HUDEP-2 (cell line): ENCODE results near the gene CADPS2.
"Not testable (repeated sequence)": the region's sequence is repeated elsewhere in the genome, so short reads cannot be mapped to it uniquely, and the experiment has no call there.

Experiments used
- DNase-seq, 76 experiments: peaks; one replicate each; lab custom pipeline; 2025; ENCODE audit not compliant: unreplicated experiment in 76 of 76; lab: John Stamatoyannopoulos, UW

CADPS2 gene

GRCh38 chr7:122858320-122858719 lies 27.9 kb downstream of the CADPS2 start:
- DNase-seq: no peak

- no peak for DNase-seq
Observed at GRCh38 chr7:122850528-122850927, 35.7 kb downstream of the CADPS2 start.

GRCh38 chr7:122849957-122850328 lies 36.3 kb downstream of the CADPS2 start:
- no peak for DNase-seq

- no peak for DNase-seq
Observed at GRCh38 chr7:122849322-122849956, 36.8 kb downstream of the CADPS2 start.

DNA sequence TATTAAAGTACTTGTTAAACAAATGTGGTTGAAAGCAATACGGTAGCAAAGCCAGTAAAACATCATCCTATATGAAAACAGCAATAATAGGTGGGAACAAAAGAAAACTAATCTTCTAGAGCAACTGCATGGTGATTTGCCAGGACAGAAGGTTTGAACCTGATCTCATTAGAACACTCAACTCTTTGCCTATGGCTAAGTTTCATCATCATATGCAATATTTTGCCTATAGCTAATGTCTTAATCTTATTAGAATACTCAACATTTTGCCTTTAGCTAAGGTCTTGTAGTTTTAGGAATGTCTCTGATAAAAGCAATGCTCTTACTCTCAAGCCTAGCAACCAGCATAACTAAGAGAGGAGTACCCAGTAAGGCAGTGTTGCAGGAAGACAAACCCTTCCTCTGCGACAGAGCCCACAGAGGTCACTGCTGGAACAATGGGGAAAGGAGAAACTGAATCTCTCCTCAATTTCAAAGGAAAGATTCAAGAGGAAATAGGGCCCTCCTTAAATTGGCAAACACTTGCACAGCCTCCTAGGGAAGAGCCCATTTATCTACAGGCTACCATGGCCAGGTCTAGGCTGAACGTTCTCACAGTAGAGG lies 38.3 kb downstream of the CADPS2 start:
- DNase-seq: no peak

- no peak for DNase-seq
Observed at GRCh38 chr7:122846591-122846990, 39.7 kb downstream of the CADPS2 start.

DNA sequence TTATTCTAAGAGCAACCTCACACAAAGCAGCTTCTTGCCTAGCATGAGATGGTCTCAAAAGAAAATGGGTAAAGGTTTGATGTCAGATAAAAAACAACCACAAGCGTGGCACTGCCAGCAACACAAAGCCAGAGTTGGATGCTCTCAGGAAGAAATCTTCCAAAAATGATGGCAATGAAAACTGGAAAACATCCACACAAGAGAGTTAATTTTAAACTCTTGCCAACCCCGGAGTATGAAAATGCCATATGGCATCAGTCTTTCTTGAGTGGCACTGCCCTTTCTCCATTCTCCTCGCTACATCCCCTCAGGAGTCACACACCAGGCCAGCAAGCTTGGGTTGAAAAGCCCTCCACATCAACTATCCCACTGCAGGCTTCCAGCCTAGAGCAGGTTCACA lies 41.0 kb downstream of the CADPS2 start:
- DNase-seq: no peak

DNA sequence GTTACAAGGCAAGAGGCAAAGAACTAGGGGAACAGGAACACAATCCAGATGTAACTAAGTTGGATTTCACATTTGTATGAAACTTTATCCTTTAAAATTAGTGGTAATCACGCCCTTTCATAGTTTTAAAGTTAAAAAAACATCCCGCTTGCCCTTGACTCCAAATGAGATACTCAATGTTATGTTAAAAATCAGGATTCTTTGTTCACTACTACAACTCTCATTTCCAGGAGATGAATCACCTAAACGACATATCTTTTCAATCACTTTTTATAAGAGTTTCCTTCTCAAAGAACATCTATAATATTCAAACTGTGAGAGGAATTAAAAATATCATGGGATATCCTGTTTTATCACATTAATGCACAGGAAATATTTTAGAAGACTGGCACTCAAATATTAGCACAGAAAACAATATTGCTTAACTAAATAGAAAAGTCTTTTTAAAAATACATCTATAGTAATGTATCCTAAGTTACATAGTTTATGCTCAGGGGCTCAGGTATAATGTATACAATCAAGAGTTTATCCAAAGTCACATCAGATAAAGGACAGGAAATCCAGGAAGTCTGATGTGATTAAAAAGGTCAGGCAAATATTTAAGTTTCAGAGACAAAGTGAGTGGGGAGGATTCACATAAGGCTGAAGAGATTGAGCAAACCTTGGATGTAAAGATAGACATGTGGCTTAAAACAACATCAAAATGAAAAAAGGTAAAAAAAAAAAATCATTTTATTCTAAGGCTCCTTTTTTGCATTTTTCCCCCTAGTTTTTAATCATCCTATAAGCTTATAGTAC lies 41.9 kb downstream of the CADPS2 start:
- no peak for DNase-seq

DNA sequence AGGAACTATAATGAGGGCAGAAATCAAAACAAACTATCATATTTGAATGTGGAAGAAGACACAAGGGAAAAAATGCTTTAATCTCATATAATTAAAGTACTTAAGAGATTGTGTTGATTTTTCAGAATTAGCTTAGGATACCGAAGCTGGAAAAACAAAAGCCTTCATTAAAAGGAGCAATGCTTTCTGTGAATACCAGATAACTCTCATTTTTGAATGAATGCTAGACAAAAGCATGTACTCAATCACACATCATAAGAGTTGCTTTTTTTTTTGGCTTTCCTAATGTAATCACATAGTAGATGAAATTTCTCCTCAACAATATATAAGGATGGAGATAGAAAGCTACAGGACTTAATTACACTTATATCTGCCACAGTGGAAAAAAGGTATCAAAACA lies 43.3 kb downstream of the CADPS2 start:
- DNase-seq: no peak

DNA sequence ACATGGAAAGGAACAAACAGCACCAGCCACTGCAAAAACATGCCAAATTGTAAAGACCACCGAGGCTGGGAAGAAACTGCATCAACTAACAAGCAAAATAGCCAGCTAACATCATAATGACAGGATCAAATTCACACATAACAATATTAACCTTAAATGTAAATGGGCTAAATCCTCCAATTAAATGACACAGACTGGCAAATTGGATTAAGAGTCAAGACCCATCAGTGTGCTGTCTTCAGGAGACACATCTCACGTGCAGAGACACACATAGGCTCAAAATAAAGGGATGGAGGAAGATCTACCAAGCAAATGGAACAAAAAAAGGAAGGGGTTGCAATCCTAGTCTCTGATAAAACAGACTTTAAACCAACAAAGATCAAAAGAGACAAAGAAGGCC lies 50.0 kb downstream of the CADPS2 start:
- not testable (repeated sequence) for DNase-seq

- DNase-seq: not testable (repeated sequence)
Observed at GRCh38 chr7:122834571-122834942, 51.7 kb downstream of the CADPS2 start.

DNA sequence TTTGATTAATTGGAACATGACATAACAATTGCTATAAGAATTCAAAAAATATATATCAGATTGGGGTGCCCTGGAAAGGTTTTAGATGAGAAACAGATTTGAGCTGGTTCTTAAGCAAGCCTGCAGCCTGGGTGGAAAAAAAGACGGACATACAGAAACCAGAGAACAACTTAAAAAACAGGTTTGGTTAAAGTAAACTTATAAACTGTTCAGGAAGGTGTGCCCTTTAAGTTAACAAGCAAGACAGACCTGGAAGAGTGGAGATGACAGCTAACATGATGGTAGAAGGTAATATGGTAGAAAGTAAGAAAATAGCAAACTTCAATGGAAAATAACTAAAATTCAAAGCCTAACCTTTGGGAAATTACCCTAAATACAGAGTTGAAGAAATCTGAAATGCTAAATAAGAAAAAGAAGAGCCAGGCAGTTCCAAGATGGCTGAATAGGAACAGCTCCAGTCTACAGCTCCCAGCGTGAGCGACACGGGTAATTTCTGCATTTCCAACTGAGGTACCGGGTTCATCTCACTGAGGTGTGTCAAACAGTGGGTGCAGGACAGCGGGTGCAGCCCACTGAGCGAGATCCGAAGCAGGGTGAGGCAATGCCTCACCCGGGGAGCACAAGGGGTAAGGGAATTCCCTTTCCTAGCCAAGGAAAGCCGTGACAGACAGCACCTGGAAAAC lies 52.2 kb downstream of the CADPS2 start:
- no peak for DNase-seq

GRCh38 chr7:122831436-122831835 lies 54.8 kb downstream of the CADPS2 start:
- DNase-seq: no peak

GRCh38 chr7:122829962-122830361 lies 56.3 kb downstream of the CADPS2 start:
- DNase-seq: no peak

DNA sequence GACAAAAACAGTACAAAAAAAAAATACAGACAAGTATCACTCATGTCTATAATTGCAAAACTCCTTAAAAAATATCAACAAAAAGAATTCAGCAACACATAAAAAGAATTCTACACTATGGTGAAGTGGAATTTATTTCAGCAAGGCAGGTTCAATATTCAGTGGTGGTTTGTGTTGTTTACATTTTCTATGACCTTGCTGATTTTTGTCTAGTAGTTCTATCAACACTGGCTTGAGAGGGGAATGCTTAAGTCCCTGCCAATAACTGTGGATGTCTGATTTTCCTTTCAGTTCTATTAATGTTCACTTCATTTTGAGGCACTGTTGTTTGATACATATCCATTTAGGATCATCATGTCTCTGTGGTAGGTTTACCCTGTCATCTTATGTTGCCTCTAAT lies 58.5 kb downstream of the CADPS2 start:
- no peak for DNase-seq

- no peak for DNase-seq
Observed at GRCh38 chr7:122813845-122814244, 72.4 kb downstream of the CADPS2 start.

- DNase-seq: no peak
Observed at GRCh38 chr7:122803851-122804250, 82.4 kb downstream of the CADPS2 start.

DNA sequence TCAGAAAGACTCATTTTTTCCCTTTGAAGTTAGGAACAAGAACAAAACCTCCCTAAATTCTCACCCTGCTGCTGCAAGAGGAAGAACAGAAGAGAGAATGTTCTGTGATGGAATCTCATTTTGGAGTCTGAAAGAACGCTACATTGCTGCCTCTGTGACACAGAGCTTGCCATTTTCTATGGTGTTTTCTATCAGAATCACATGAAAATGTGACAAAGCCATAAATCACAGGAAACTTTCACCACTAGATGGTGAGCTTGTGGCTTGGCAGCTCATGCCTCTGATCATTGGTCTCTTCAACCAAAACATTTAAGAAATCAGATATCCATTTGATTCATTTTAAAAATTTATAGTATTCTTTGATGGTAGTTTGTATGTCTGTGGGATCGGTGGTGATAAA lies 82.9 kb downstream of the CADPS2 start:
- no peak for DNase-seq

DNA sequence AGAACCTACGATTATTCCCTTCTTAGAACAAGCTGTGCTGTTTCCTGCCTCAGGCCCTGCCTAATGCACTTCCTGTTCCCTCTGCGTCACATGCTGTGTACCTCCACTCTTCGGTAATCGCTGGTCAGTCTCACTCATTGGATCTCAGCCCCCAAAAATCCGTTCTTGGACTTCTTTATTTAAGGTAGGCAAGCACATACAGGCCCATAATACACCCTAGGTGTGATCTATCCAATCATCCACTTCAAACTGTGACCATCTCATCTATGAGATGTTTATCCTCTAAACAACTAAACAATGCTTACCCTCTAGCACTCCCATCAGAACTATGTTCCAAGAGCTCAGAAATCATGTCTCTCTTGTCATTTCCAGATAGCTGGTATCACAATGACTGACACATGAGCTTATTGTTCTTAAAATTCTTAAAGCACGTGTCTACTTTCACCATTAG lies 83.9 kb downstream of the CADPS2 start:
- DNase-seq: no peak

DNA sequence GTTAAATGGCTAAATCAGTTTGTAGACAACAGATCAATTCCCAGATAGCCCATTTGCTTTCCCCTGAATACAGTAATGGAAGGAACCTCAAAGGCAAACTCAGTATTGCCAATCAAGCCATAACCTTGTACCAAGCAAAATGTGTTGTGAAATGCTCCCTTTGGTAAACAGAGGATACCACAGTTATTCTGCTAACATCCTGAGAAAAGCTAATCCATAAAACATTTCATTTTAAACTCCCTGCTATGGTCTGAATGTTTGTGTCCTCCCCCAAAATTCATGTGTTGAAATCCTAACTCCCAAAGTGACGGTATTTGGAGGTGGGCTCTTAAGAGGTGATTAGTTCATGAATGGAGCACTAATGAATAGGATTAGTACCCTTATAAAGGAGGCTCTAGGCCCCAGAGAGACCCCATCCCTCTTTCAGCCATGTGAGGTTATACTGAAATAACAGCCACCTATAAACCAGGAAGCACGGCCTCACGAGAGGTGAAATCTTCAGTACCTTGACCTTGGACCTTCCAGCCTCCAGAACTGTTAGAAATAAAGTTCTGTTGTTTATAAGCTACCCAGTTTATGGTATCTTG lies 94.2 kb downstream of the CADPS2 start:
- DNase-seq: no peak

- DNase-seq: no peak
Observed at GRCh38 chr7:122790591-122790990, 95.7 kb downstream of the CADPS2 start.
